ENCODE data around the gene GTF3C2.

DNA sequence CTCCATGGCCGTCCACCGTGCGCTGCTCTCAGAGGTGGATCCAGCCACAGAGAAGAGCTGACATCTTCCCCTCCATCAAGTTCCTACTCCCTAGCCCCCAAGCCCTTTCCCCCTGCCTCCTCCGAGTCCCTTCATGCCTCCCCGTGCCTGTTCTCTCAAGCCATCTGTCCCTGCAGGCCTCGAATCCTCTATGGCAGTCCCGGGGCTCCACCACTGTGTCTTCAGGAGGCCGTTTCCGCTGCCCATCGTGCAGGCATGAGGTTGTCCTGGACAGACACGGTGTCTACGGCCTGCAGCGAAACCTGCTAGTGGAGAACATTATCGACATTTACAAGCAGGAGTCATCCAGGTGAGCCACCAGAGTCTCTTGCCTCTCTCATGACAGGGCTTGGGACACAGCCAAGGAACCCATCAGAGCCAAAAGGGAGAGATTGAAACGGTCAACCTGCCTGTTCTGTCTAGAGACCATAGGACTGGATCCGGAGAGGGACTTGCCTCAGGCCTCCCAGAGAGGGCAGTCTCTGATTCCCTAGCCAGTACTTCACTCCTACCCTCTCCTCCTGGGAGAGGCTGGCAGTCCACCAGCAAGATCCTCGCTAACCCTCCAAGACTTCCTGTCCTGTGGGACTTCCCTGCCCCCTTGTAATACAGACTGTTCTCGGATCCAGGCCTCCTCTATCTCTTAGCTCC lies 58.0 kb downstream of the GTF3C2 start:
- no peak for TF ChIP-seq POLR2A (IDR thresholded peaks at IDR 0.05; ENCODE audit: low read depth)
- no peak for TF ChIP-seq EP300 (IDR thresholded peaks at IDR 0.05)
- TF ChIP-seq, protein P1, sequence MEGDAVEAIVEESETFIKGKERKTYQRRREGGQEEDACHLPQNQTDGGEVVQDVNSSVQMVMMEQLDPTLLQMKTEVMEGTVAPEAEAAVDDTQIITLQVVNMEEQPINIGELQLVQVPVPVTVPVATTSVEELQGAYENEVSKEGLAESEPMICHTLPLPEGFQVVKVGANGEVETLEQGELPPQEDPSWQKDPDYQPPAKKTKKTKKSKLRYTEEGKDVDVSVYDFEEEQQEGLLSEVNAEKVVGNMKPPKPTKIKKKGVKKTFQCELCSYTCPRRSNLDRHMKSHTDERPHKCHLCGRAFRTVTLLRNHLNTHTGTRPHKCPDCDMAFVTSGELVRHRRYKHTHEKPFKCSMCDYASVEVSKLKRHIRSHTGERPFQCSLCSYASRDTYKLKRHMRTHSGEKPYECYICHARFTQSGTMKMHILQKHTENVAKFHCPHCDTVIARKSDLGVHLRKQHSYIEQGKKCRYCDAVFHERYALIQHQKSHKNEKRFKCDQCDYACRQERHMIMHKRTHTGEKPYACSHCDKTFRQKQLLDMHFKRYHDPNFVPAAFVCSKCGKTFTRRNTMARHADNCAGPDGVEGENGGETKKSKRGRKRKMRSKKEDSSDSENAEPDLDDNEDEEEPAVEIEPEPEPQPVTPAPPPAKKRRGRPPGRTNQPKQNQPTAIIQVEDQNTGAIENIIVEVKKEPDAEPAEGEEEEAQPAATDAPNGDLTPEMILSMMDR (IDR thresholded peaks at IDR 0.05), result no peak
- TF ChIP-seq POLR2AphosphoS5 (IDR thresholded peaks at IDR 0.05), result no peak

Measured in esophagus muscularis mucosa (tissue), 4 donors.